Lower lobe of right lung (tissue), 2 donors: ENCODE data around the gene TBKBP1. TPM values are rescaled to one million over a fixed set of nuclear protein-coding genes. Genes with fewer than 3 reads are reported as not detected.

ENCODE experiments used
- ATAC-seq, 2 donors: fragments of 200-7000 bp; cut with Tn5 transposase; one replicate each; pipeline ENCODE4 v1.9.1; 2020 to 2022; ENCODE audit warnings: mild to moderate bottlenecking in 2 of 2, moderate library complexity in 2 of 2
- DNase-seq: peaks from one replicate; pipeline ENCODE4 v3.0.0-alpha.2; 2020
- H3K27ac ChIP-seq: fragments of 200-600 bp; one replicate; pipeline ENCODE4 v1.8.0; 2022
- H3K27me3 ChIP-seq: fragments of 200-600 bp; one replicate; pipeline ENCODE4 v1.8.0; 2022; ENCODE audit warnings: low read depth
- H3K36me3 ChIP-seq: fragments of 200-600 bp; one replicate; pipeline ENCODE4 v1.8.0; 2022; ENCODE audit warnings: mild to moderate bottlenecking
- H3K4me1 ChIP-seq: fragments of 200-600 bp; one replicate; pipeline ENCODE4 v1.8.0; 2022
- H3K4me3 ChIP-seq: fragments of 200-600 bp; one replicate; pipeline ENCODE4 v1.8.0; 2022; ENCODE audit warnings: mild to moderate bottlenecking
- H3K9me3 ChIP-seq: fragments of 200-600 bp; one replicate; pipeline ENCODE4 v1.8.0; 2022
- intact Hi-C: fragments of 100-400 bp; cut with DNase I; formaldehyde crosslinking; loops from one replicate; pipeline ENCODE4 v1.11.0; 2022
- total RNA-seq: library from RNA; stranded (reverse); fragmentation: NEBNext Ultra II Directional; extraction: Animal tissue kit (Norgen Biotek cat#: 25700); gene quantifications from one replicate; pipeline ENCODE4 v1.2.1, GENCODE V29; 2021
- TF ChIP-seq, protein P1 (sequence below): fragments of 200-600 bp; IDR thresholded peaks from one replicate; pipeline ENCODE4 v1.8.0; 2022; ENCODE audit warnings: antibody characterized with exemption, mild to moderate bottlenecking
- donor health status: DM: no; HTN: yes; CAD: no; lungs with severe emphysema.

Gene TBKBP1
- total RNA-seq, 1 donor from 2014 or later: 8.3 TPM

DNA sequence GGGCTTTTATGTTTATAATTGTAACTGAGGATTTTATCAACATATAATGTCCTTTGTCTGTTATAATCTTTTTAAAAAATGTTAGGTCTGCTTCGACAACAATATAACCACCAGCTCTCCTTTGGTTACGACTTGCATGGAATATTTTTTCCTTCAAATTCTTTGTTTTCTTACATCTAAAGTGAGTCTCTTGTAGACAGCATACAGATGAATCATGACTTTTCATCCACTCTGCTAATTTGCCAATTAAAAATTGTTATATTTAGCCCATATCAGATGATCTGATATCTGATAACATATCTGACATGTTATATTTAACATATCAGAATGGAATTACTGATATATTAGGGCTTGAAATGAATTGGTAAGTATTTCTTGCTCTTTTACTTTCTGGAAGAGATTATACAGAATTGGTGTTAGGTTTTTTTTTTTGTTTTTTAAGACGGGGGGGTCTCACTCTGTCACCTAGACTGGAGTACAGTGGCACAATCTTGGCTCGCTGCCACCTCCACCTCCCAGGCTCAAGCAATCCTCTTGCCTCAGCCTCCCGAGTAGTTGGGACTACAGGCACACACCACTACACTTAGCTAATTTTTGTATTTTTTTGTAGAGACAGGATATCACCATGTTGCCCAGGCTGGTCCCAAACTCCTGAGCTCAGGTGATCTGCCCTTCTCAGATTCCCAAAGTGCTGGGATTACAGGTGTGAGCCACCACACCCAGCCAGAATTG lies 66.6 kb downstream of the TBKBP1 start:
- Histone ChIP-seq H3K27ac (no peak overlapping the region), H3K27me3 (peaks cover under 1% of the 10 kb centered on the region), H3K36me3 (no peaks in the 10 kb centered on the region), H3K9me3 (peaks cover 13% of the 10 kb centered on the region), H3K4me1 (no peaks in the 10 kb centered on the region), H3K4me3 (no peak overlapping the region)
- TF ChIP-seq, protein P1, sequence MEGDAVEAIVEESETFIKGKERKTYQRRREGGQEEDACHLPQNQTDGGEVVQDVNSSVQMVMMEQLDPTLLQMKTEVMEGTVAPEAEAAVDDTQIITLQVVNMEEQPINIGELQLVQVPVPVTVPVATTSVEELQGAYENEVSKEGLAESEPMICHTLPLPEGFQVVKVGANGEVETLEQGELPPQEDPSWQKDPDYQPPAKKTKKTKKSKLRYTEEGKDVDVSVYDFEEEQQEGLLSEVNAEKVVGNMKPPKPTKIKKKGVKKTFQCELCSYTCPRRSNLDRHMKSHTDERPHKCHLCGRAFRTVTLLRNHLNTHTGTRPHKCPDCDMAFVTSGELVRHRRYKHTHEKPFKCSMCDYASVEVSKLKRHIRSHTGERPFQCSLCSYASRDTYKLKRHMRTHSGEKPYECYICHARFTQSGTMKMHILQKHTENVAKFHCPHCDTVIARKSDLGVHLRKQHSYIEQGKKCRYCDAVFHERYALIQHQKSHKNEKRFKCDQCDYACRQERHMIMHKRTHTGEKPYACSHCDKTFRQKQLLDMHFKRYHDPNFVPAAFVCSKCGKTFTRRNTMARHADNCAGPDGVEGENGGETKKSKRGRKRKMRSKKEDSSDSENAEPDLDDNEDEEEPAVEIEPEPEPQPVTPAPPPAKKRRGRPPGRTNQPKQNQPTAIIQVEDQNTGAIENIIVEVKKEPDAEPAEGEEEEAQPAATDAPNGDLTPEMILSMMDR: no peak
- DNase-seq (no peak), ATAC-seq (no peak)
- intact Hi-C loops: no loop called here

Other genes with a start within 250 kb of the TBKBP1 start
- 124 TPM for gene NPEPPS, start 163.1 kb upstream of the TBKBP1 start, total RNA-seq
- gene KPNB1, start 44.2 kb upstream of the TBKBP1 start, total RNA-seq: 210 TPM
- 3.6 TPM for gene TBX21, start 39.1 kb downstream of the TBKBP1 start, total RNA-seq
- gene OSBPL7, start 127.6 kb downstream of the TBKBP1 start, total RNA-seq: 15.0 TPM
- 33.2 TPM for gene MRPL10, start 137.4 kb downstream of the TBKBP1 start, total RNA-seq
- 11.6 TPM for gene LRRC46, start 137.5 kb downstream of the TBKBP1 start, total RNA-seq
- 30.9 TPM for gene SCRN2, start 147.1 kb downstream of the TBKBP1 start, total RNA-seq
- 4.7 TPM for gene SP6, start 157.0 kb downstream of the TBKBP1 start, total RNA-seq
- gene SP2, start 202.1 kb downstream of the TBKBP1 start, total RNA-seq: 19.4 TPM
- gene PNPO, start 247.4 kb downstream of the TBKBP1 start, total RNA-seq: 29.2 TPM